ENCODE results near the gene HIGD1C. TPM values are rescaled to one million over a fixed set of nuclear protein-coding genes. Genes with fewer than 3 reads are reported as not detected.
"Not testable (repeated sequence)": the region's sequence is repeated elsewhere in the genome, so short reads cannot be mapped to it uniquely, and the experiment has no call there.

The HIGD1C gene
- total RNA-seq = not detected in 2 replicates
- not detected in 2 replicates for polyA plus RNA-seq
- polyA plus RNA-seq (2012) = not detected in 2 replicates
- polyA minus RNA-seq (ENCODE audit: low replicate concordance) = not detected in 2 replicates

- H3K9me3 ChIP-seq (ENCODE audit: control insufficient read depth, insufficient read depth, low read depth, low read length) = no peaks in the 10 kb centered on the region
- H3K4me2 ChIP-seq (ENCODE audit: extremely low read depth, insufficient read depth, low read length) = no peak within 1 kb of the TSS
- H3K4me1 ChIP-seq (ENCODE audit: control insufficient read depth, extremely low read depth, insufficient read depth, low read length) = no peaks in the 10 kb centered on the region
- DNase-seq (ENCODE audit: low read depth in 2 of 2) = no peak
- no peaks in the 10 kb centered on the region for H4K20me1 ChIP-seq (ENCODE audit: control insufficient read depth, extremely low read depth, insufficient read depth, low read length)
- no peak within 1 kb of the TSS for H3K27ac ChIP-seq (ENCODE audit: insufficient read depth, low read length)
- no peaks in the 10 kb centered on the region for H3K36me3 ChIP-seq (ENCODE audit: control insufficient read depth, insufficient read depth, low read length)
- no peak within 1 kb of the TSS for H3K4me3 ChIP-seq (replicated peaks in 1 of 4; ENCODE audit: control extremely low read depth in 1 of 4, insufficient read depth in 1 of 4, low read depth in 3 of 4, low read length in 4 of 4)
- H3K79me2 ChIP-seq (ENCODE audit: control insufficient read depth, insufficient read depth, low read length) = no peaks in the 10 kb centered on the region
- no peaks in the 10 kb centered on the region for H3K27me3 ChIP-seq (ENCODE audit: control insufficient read depth, insufficient read depth, low read length)
- H3K9ac ChIP-seq (ENCODE audit: insufficient read depth, low read length) = no peak within 1 kb of the TSS
- TF ChIP-seq CTCF (conservative IDR thresholded peaks at IDR 0.05 in 1 of 2, IDR thresholded peaks at IDR 0.05 in 1 of 2; ENCODE audit: low read depth in 1 of 2, low read length in 2 of 2) = no peak
- TF ChIP-seq EZH2 (IDR thresholded peaks at IDR 0.05; ENCODE audit: low read length, missing control alignments) = no peak
- no peak within 1 kb of the TSS for H2AFZ ChIP-seq (ENCODE audit: low read length)
These were observed at the start of gene HIGD1C for GRCh38 chr12:50952510-50952909. TSS of gene HIGD1C (plus strand) at chr12:50952544. CDS start at chr12:50953999, 1,455 bp downstream.

- H3K4me3 ChIP-seq (replicated peaks in 1 of 4; ENCODE audit: control extremely low read depth in 1 of 4, insufficient read depth in 1 of 4, low read depth in 3 of 4, low read length in 4 of 4); H4K20me1 ChIP-seq (ENCODE audit: control insufficient read depth, extremely low read depth, insufficient read depth, low read length); H2AFZ ChIP-seq (ENCODE audit: low read length); H3K27ac ChIP-seq (ENCODE audit: insufficient read depth, low read length); H3K36me3 ChIP-seq (ENCODE audit: control insufficient read depth, insufficient read depth, low read length); H3K9ac ChIP-seq (ENCODE audit: insufficient read depth, low read length); H3K9me3 ChIP-seq (ENCODE audit: control insufficient read depth, insufficient read depth, low read depth, low read length); H3K79me2 ChIP-seq (ENCODE audit: control insufficient read depth, insufficient read depth, low read length); H3K27me3 ChIP-seq (ENCODE audit: control insufficient read depth, insufficient read depth, low read length); H3K4me2 ChIP-seq (ENCODE audit: extremely low read depth, insufficient read depth, low read length); DNase-seq (ENCODE audit: low read depth in 2 of 2); H3K4me1 ChIP-seq (ENCODE audit: control insufficient read depth, extremely low read depth, insufficient read depth, low read length): not testable (repeated sequence)
These were observed 43.9 kb upstream of the HIGD1C start for GRCh38 chr12:50908479-50908878.

- H3K27ac ChIP-seq (ENCODE audit: insufficient read depth, low read length); H3K79me2 ChIP-seq (ENCODE audit: control insufficient read depth, insufficient read depth, low read length); H4K20me1 ChIP-seq (ENCODE audit: control insufficient read depth, extremely low read depth, insufficient read depth, low read length): not testable (repeated sequence)
These were observed 40.0 kb upstream of the HIGD1C start for GRCh38 chr12:50912361-50912760.

GRCh38 chr12:50913224-50913623 lies 39.1 kb upstream of the HIGD1C start:
- H3K27ac ChIP-seq (ENCODE audit: insufficient read depth, low read length) = no peak overlapping the region
- no peak for TF ChIP-seq EZH2 (IDR thresholded peaks at IDR 0.05; ENCODE audit: low read length, missing control alignments)
- no peak for TF ChIP-seq CTCF (conservative IDR thresholded peaks at IDR 0.05 in 1 of 2, IDR thresholded peaks at IDR 0.05 in 1 of 2; ENCODE audit: low read depth in 1 of 2, low read length in 2 of 2)
- no peak overlapping the region for H3K4me2 ChIP-seq (ENCODE audit: extremely low read depth, insufficient read depth, low read length)
- H3K9ac ChIP-seq (ENCODE audit: insufficient read depth, low read length) = no peak overlapping the region
- no peaks in the 10 kb centered on the region for H4K20me1 ChIP-seq (ENCODE audit: control insufficient read depth, extremely low read depth, insufficient read depth, low read length)
- no peaks in the 10 kb centered on the region for H3K36me3 ChIP-seq (ENCODE audit: control insufficient read depth, insufficient read depth, low read length)
- H3K79me2 ChIP-seq (ENCODE audit: control insufficient read depth, insufficient read depth, low read length) = no peaks in the 10 kb centered on the region
- H3K4me1 ChIP-seq (ENCODE audit: control insufficient read depth, extremely low read depth, insufficient read depth, low read length) = no peaks in the 10 kb centered on the region
- no peak overlapping the region for H3K4me3 ChIP-seq (replicated peaks in 1 of 4; ENCODE audit: control extremely low read depth in 1 of 4, insufficient read depth in 1 of 4, low read depth in 3 of 4, low read length in 4 of 4)
- H2AFZ ChIP-seq (ENCODE audit: low read length) = no peak overlapping the region
- no peaks in the 10 kb centered on the region for H3K9me3 ChIP-seq (ENCODE audit: control insufficient read depth, insufficient read depth, low read depth, low read length)
- DNase-seq (ENCODE audit: low read depth in 2 of 2) = no peak
- no peaks in the 10 kb centered on the region for H3K27me3 ChIP-seq (ENCODE audit: control insufficient read depth, insufficient read depth, low read length)

More at GRCh38 chr12:50912361-50912760, 40.0 kb upstream of the HIGD1C start:
- not testable (repeated sequence) for DNase-seq (ENCODE audit: low read depth in 2 of 2); H3K36me3 ChIP-seq (ENCODE audit: control insufficient read depth, insufficient read depth, low read length); H3K4me1 ChIP-seq (ENCODE audit: control insufficient read depth, extremely low read depth, insufficient read depth, low read length); H2AFZ ChIP-seq (ENCODE audit: low read length); H3K9ac ChIP-seq (ENCODE audit: insufficient read depth, low read length); H3K27me3 ChIP-seq (ENCODE audit: control insufficient read depth, insufficient read depth, low read length); H3K4me3 ChIP-seq (replicated peaks in 1 of 4; ENCODE audit: control extremely low read depth in 1 of 4, insufficient read depth in 1 of 4, low read depth in 3 of 4, low read length in 4 of 4); H3K4me2 ChIP-seq (ENCODE audit: extremely low read depth, insufficient read depth, low read length); H3K9me3 ChIP-seq (ENCODE audit: control insufficient read depth, insufficient read depth, low read depth, low read length)
